SK-N-SH (cell line): ENCODE results near the gene PTPRD. TPM values are rescaled to one million over a fixed set of nuclear protein-coding genes. Genes with fewer than 3 reads are reported as not detected.

ENCODE experiments used
- CTCF ChIA-PET: fragments of 300-600, 350-600 bp; formaldehyde crosslinking; extraction: SDS; loops from one replicate; lab custom pipeline; 2021; lab: Yijun Ruan, JAX
- POLR2A ChIA-PET: fragments of 350-600 bp; sonication (Branson Sonifier 250); formaldehyde crosslinking; extraction: SDS; loops from one replicate; lab custom pipeline; 2020; ENCODE audit warnings: antibody characterized with exemption, inconsistent platforms; lab: Yijun Ruan, JAX
- DNase-seq: peaks from one replicate; pipeline ENCODE4 v3.0.0; 2012
- H2AFZ ChIP-seq: fragments of 200-600 bp; sonication (generic); 2 replicates; pipeline ENCODE4 v1.8.1; 2016; ENCODE audit warnings: antibody characterized with exemption, mild to moderate bottlenecking, low read depth
- H3F3A ChIP-seq: fragments of 200-600 bp; sonication (generic); replicated peaks from 2 replicates; pipeline ENCODE3; 2016; ENCODE audit warnings: antibody characterized with exemption, mild to moderate bottlenecking; ENCODE audit not compliant: insufficient read depth
- H3K27ac ChIP-seq, 2 experiments: fragments of 200-500 bp in 1 of 2; fragments of 200-600 bp in 1 of 2; sonication (Bioruptor generic) in 1 of 2; sonication (generic), shearing (Covaris generic) in 1 of 2; 2 replicates each; pipeline versions ENCODE4 v1.5.1 to v1.6.1; 2014 to 2016; ENCODE audit warnings: low read depth in 2 of 2, inconsistent platforms in 1 of 2, low read length in 1 of 2, mild to moderate bottlenecking in 1 of 2, mixed read lengths in 1 of 2
- H3K27me3 ChIP-seq: fragments of 200-600 bp; sonication (generic), shearing (Covaris generic); 2 replicates; pipeline ENCODE4 v1.6.1; 2016; ENCODE audit warnings: mixed run types; ENCODE audit not compliant: insufficient read depth
- H3K36me3 ChIP-seq, 2 experiments: fragments of 200-500 bp in 1 of 2; fragments of 200-600 bp in 1 of 2; sonication (Bioruptor generic) in 1 of 2; sonication (generic) in 1 of 2; replicated peaks in 1 of 2; 2 replicates each; pipeline versions ENCODE3 to v1.5.1; 2014 to 2016; ENCODE audit warnings: low read length in 1 of 2, mild to moderate bottlenecking in 1 of 2; ENCODE audit not compliant: insufficient read depth in 2 of 2, control insufficient read depth in 1 of 2
- H3K4me1 ChIP-seq, 2 experiments: fragments of 200-500 bp in 1 of 2; fragments of 200-600 bp in 1 of 2; sonication (Bioruptor generic) in 1 of 2; sonication (generic), shearing (Covaris generic) in 1 of 2; 2 replicates each; pipeline versions ENCODE4 v1.5.1 to v1.6.1; 2014 to 2016; ENCODE audit warnings: low read depth in 1 of 2, low read length in 1 of 2, mixed run types in 1 of 2; ENCODE audit not compliant: insufficient read depth in 2 of 2, control insufficient read depth in 1 of 2
- H3K4me2 ChIP-seq: fragments of 200-600 bp; sonication (generic), shearing (Covaris generic); 2 replicates; pipeline ENCODE4 v1.6.1; 2017; ENCODE audit warnings: mixed run types
- H3K4me3 ChIP-seq, 2 experiments: fragments of 200-500 bp in 1 of 2; fragments of 200-600 bp in 1 of 2; sonication (Bioruptor generic) in 1 of 2; sonication (generic), shearing (Covaris generic) in 1 of 2; 2 replicates each; pipeline versions ENCODE4 v1.5.1 to v1.8.1; 2014 to 2016; ENCODE audit warnings: low read depth in 2 of 2, inconsistent platforms in 1 of 2, low read length in 1 of 2, mild to moderate bottlenecking in 1 of 2, mixed read lengths in 1 of 2, moderate library complexity in 1 of 2
- H3K79me2 ChIP-seq: fragments of 200-600 bp; sonication (generic); 2 replicates; pipeline ENCODE4 v1.8.1; 2017; ENCODE audit warnings: mild to moderate bottlenecking; ENCODE audit not compliant: insufficient read depth
- H3K9ac ChIP-seq: fragments of 200-600 bp; sonication (generic); 2 replicates; pipeline ENCODE4 v1.6.1; 2017; ENCODE audit warnings: mixed run types
- H3K9me2 ChIP-seq: fragments of 200-600 bp; sonication (generic); 2 replicates; pipeline ENCODE4 v1.6.1; 2017; ENCODE audit warnings: mixed run types
- H3K9me3 ChIP-seq: fragments of 200-600 bp; sonication (generic); 2 replicates; pipeline ENCODE4 v1.6.1; 2017; ENCODE audit warnings: mixed run types, mild to moderate bottlenecking, moderate library complexity
- H4K20me1 ChIP-seq: fragments of 200-600 bp; sonication (generic); 2 replicates; pipeline ENCODE4 v1.6.1; 2017; ENCODE audit warnings: mild to moderate bottlenecking, mixed run types; ENCODE audit not compliant: insufficient read depth
- EP300 ChIP-seq, 2 experiments: IDR thresholded peaks; 2 replicates each; pipeline versions ENCODE4 v1.4.0 to v1.6.1; 2012; ENCODE audit warnings: borderline replicate concordance in 1 of 2, low read depth in 1 of 2, low read length in 1 of 2
- EZH2phosphoT487 ChIP-seq: fragments of 200-600 bp; sonication (generic); IDR thresholded peaks from 2 replicates; pipeline ENCODE4 v1.6.1; 2017; ENCODE audit warnings: low read depth, mixed run types, mild to moderate bottlenecking, antibody characterized with exemption, moderate library complexity, borderline replicate concordance
- GABPA ChIP-seq: IDR thresholded peaks from 2 replicates; pipeline ENCODE4 v1.4.0; 2012; ENCODE audit warnings: low read depth, mild to moderate bottlenecking
- JUND ChIP-seq: IDR thresholded peaks from 2 replicates; pipeline ENCODE4 v1.4.0; 2012
- MAX ChIP-seq: IDR thresholded peaks from 2 replicates; pipeline ENCODE4 v1.4.0; 2012; ENCODE audit warnings: low read depth
- MXI1 ChIP-seq: IDR thresholded peaks from 2 replicates; pipeline ENCODE4 v1.6.1; 2012; ENCODE audit warnings: mild to moderate bottlenecking, low read depth, low read length, improper control_type of control experiment
- NRF1 ChIP-seq: IDR thresholded peaks from 2 replicates; pipeline ENCODE4 v1.6.1; 2012; ENCODE audit warnings: low read depth, mild to moderate bottlenecking, low read length
- REST ChIP-seq: IDR thresholded peaks from 2 replicates; pipeline ENCODE4 v1.6.1; 2012; ENCODE audit warnings: mild to moderate bottlenecking, low read depth, low read length, moderate library complexity
- RFX5 ChIP-seq: IDR thresholded peaks from 2 replicates; pipeline ENCODE4 v1.6.1; 2012; ENCODE audit warnings: mild to moderate bottlenecking, improper control_type of control experiment, low read length
- RXRA ChIP-seq: IDR thresholded peaks from 2 replicates; pipeline ENCODE4 v1.4.0; 2012; ENCODE audit warnings: low read depth, mild to moderate bottlenecking, borderline replicate concordance
- SMC3 ChIP-seq: IDR thresholded peaks from 2 replicates; pipeline ENCODE4 v1.6.1; 2012; ENCODE audit warnings: low read depth, low read length, improper control_type of control experiment
- TCF12 ChIP-seq: IDR thresholded peaks from 2 replicates; pipeline ENCODE4 v1.4.0; 2012
- TEAD4 ChIP-seq: IDR thresholded peaks from 2 replicates; pipeline ENCODE4 v1.4.0; 2012; ENCODE audit warnings: mild to moderate bottlenecking, borderline replicate concordance; ENCODE audit not compliant: insufficient read depth
- USF2 ChIP-seq: fragments of 150-350 bp; IDR thresholded peaks from 2 replicates; pipeline ENCODE4 v1.6.1; 2017; ENCODE audit warnings: antibody characterized with exemption, low read length, low read depth, borderline replicate concordance
- YY1 ChIP-seq: IDR thresholded peaks from 2 replicates; pipeline ENCODE4 v1.4.0; 2012; ENCODE audit warnings: low read depth, mild to moderate bottlenecking
- ZBTB33 ChIP-seq: IDR thresholded peaks from 2 replicates; pipeline ENCODE4 v1.4.0; 2012; ENCODE audit warnings: low read depth, borderline replicate concordance
- WGBS: methylation state at CpG from one replicate; pipeline ENCODE4 v1.1.6; 2017; ENCODE audit warnings: low lambda C conversion rate; 5-methylcytosine and 5-hydroxymethylcytosine counted together
- polyA plus RNA-seq, 3 experiments: library from polyadenylated mRNA; depleted of rRNA; stranded (reverse); fragments of >200 nt; gene quantifications; 2 replicates each; pipeline ENCODE4 v1.2.3, GENCODE V29; 2012

Gene PTPRD
- polyA plus RNA-seq, 1 of the 3 experiments (the other 2 are of a cell fraction), result 0.15 TPM

GRCh38 chr9:8703904-8704303 lies 1908.9 kb downstream of the PTPRD start:
- H3K36me3 ChIP-seq, result no peaks in the 10 kb centered on the region
- DNase-seq, result no peak
- no peak overlapping the region for H3K27ac ChIP-seq
- H3K4me3 ChIP-seq, result no peak overlapping the region
- H3F3A ChIP-seq, result no peaks in the 10 kb centered on the region
- no peaks in the 10 kb centered on the region; a peak in 1 of 4 replicates for H3K4me1 ChIP-seq
- no peaks in the 10 kb centered on the region for H4K20me1 ChIP-seq
- H3K9me2 ChIP-seq, result no peaks in the 10 kb centered on the region
- no peaks in the 10 kb centered on the region for H3K27me3 ChIP-seq
- no peaks in the 10 kb centered on the region for H3K9me3 ChIP-seq
- H3K79me2 ChIP-seq, result no peaks in the 10 kb centered on the region
- ChIA-PET POLR2A (no interaction called here), CTCF (no interaction called here)
- H3K4me2 ChIP-seq, result no peak overlapping the region
- no peak overlapping the region for H3K9ac ChIP-seq
- H2AFZ ChIP-seq, result no peak overlapping the region
- TF ChIP-seq GABPA (no peak), RFX5 (no peak), JUND (no peak), REST (no peak), SMC3 (no peak), NRF1 (no peak), EZH2phosphoT487 (no peak), ZBTB33 (no peak), MAX (no peak), RXRA (no peak), TEAD4 (no peak), EP300 (IDR thresholded peaks at IDR 0.05; ENCODE audit: borderline replicate concordance in 1 of 2, low read depth in 1 of 2, low read length in 1 of 2) (no peak), MXI1 (no peak), TCF12 (no peak), YY1 (no peak), USF2 (no peak)
- WGBS, result 45% methylated on average over 3 of the region's 3 CpGs
